Heart left ventricle (tissue), 13 donors: Measurements from ENCODE around the gene COX14.

Experiments used
- POLR2A ChIP-seq, 2 donors: fragments of 450-650 bp; IDR thresholded peaks; one replicate each; pipeline ENCODE4 v1.6.1; 2017; ENCODE audit warnings: antibody characterized with exemption in 2 of 2, mild to moderate bottlenecking in 2 of 2, moderate library complexity in 2 of 2
- TF ChIP-seq, protein P1 (sequence below), 12 donors: fragments of 200-600 bp; sonication (generic) in 4 of 12; IDR thresholded peaks; one replicate each; pipeline versions ENCODE4 v1.5.0 to v1.8.0; 2018 to 2022; ENCODE audit warnings: antibody characterized with exemption in 12 of 12, mild to moderate bottlenecking in 5 of 12
- donor health status: ischemic (EF 13 %, LVEDD 7.1; RV severe dilation, severe dysfunction).
- donor health status: DM: no; HTN: yes; CAD: no.
- donor health status: DM: no; HTN: no; CAD: no.
- donor health status: ischemic (EF 25% LVEDD 6.9; RV normal size, moderate dysfunction).
- donor health status: ischemic (EF 25% LVEDD 5.7; RV mildly dilated, moderate dysfunction).
- donor health status: ischemic (EF 35%, LVEDD 5.7; RV mildly dilated, moderate dysfunction).
- donor health status: nonischemic (EF 11% LVEDD 7.7; RV severe dilation, severe dysfunction).
- donor health status: DM: yes; HTN: yes; CAD: no.
- donor health status: PGD.
- donor health status: ischemic (EF 29% LVEDD 5.4; RV normal size, mild dysfunction).
- donor health status: nonischemic (EF 23%, LVEDD 6.1; RV moderate dilation, normal function).

GRCh38 chr12:50120521-50120920 lies 8.5 kb downstream of the COX14 start:
- TF ChIP-seq POLR2A (IDR thresholded peaks at IDR 0.05) = no peak
- TF ChIP-seq, protein P1, sequence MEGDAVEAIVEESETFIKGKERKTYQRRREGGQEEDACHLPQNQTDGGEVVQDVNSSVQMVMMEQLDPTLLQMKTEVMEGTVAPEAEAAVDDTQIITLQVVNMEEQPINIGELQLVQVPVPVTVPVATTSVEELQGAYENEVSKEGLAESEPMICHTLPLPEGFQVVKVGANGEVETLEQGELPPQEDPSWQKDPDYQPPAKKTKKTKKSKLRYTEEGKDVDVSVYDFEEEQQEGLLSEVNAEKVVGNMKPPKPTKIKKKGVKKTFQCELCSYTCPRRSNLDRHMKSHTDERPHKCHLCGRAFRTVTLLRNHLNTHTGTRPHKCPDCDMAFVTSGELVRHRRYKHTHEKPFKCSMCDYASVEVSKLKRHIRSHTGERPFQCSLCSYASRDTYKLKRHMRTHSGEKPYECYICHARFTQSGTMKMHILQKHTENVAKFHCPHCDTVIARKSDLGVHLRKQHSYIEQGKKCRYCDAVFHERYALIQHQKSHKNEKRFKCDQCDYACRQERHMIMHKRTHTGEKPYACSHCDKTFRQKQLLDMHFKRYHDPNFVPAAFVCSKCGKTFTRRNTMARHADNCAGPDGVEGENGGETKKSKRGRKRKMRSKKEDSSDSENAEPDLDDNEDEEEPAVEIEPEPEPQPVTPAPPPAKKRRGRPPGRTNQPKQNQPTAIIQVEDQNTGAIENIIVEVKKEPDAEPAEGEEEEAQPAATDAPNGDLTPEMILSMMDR (IDR thresholded peaks at IDR 0.05) = no peak
